Thymus (tissue), 14 donors: ENCODE measurements around the gene TMEM259. TPM values are rescaled to one million over a fixed set of nuclear protein-coding genes. Genes with fewer than 3 reads are reported as not detected.

Experiments
- DNase-seq, 9 donors: peaks; one replicate each; pipeline ENCODE4 v3.0.0-alpha.2; 2013; ENCODE audit warnings: low spot score in 9 of 9, low read depth in 6 of 9, missing footprints in 1 of 9
- H3K27ac ChIP-seq, 2 donors: one replicate each; pipeline ENCODE4 v1.5.1; 2013; ENCODE audit warnings: control low read depth in 1 of 2, low read depth in 1 of 2, low read length in 1 of 2, mild to moderate bottlenecking in 1 of 2, moderate library complexity in 1 of 2
- H3K27me3 ChIP-seq, 2 donors: one replicate each; pipeline ENCODE4 v1.5.1; 2013; ENCODE audit warnings: low read length in 1 of 2; ENCODE audit not compliant: control insufficient read depth in 2 of 2, insufficient read depth in 1 of 2
- H3K36me3 ChIP-seq, 2 donors: one replicate each; pipeline ENCODE4 v1.5.1; 2013; ENCODE audit warnings: low read length in 1 of 2, mild to moderate bottlenecking in 1 of 2, moderate library complexity in 1 of 2; ENCODE audit not compliant: control insufficient read depth in 2 of 2, insufficient read depth in 2 of 2
- H3K4me1 ChIP-seq, 2 donors: one replicate each; pipeline ENCODE4 v1.5.1; 2013; ENCODE audit warnings: low read length in 2 of 2; ENCODE audit not compliant: control insufficient read depth in 2 of 2, insufficient read depth in 2 of 2
- H3K4me3 ChIP-seq, 2 donors: one replicate each; pipeline ENCODE4 v1.5.1; 2013; ENCODE audit warnings: low read length in 2 of 2, control low read depth in 1 of 2, mild to moderate bottlenecking in 1 of 2
- H3K9me3 ChIP-seq, 2 donors: one replicate each; pipeline ENCODE4 v1.5.1; 2013; ENCODE audit warnings: low read length in 1 of 2, mild to moderate bottlenecking in 1 of 2; ENCODE audit not compliant: control insufficient read depth in 2 of 2, insufficient read depth in 1 of 2
- WGBS: extraction: QIAGEN DNeasy Blood & Tissue Kit; methylation state at CpG from one replicate; pipeline ENCODE4 v1.1.7; 2013; 5-methylcytosine and 5-hydroxymethylcytosine counted together
- long read RNA-seq, 10 donors: transcript quantifications; one replicate each; lab custom pipeline, GENCODE V29; 2026
- polyA plus RNA-seq: library from polyadenylated mRNA; stranded (reverse); fragments of 200-250 nt; gene quantifications from one replicate; pipeline ENCODE4 v1.2.3, GENCODE V29; 2013
- total RNA-seq: library from RNA; stranded (reverse); fragments of 120-200 nt; gene quantifications from one replicate; pipeline ENCODE4 v1.2.4, GENCODE V29; 2013
- donor health status: healthy.

Gene TMEM259
- total RNA-seq (73.1 TPM), polyA plus RNA-seq (359 TPM)
- long read RNA-seq, donor 1, partial matches to known transcripts: 0 of 2 reads
- long read RNA-seq, donor 1, other reads (novel, unspliced or antisense): 0 of 2 reads
- long read RNA-seq, donor 2, transcript TMEM259-208 (1 exons, 1,637 nt): major isoform, 37 of 146 reads
- long read RNA-seq, donor 2, transcript TMEM259-202 (11 exons, 2,748 nt): minor isoform, 16 of 146 reads
- long read RNA-seq, donor 2, partial matches to known transcripts: 43 of 146 reads
- long read RNA-seq, donor 2, other reads (novel, unspliced or antisense): 50 of 146 reads
- long read RNA-seq, donor 3, transcript TMEM259-208 (1 exons, 1,637 nt): major isoform, 20 of 95 reads
- long read RNA-seq, donor 3, transcript TMEM259-202 (11 exons, 2,748 nt): minor isoform, 8 of 95 reads
- long read RNA-seq, donor 3, partial matches to known transcripts: 47 of 95 reads
- long read RNA-seq, donor 3, other reads (novel, unspliced or antisense): 20 of 95 reads
- long read RNA-seq, donor 4, transcript TMEM259-208 (1 exons, 1,637 nt): major isoform, 11 of 81 reads
- long read RNA-seq, donor 4, partial matches to known transcripts: 26 of 81 reads
- long read RNA-seq, donor 4, other reads (novel, unspliced or antisense): 40 of 81 reads
- long read RNA-seq, donor 5, transcript TMEM259-208 (1 exons, 1,637 nt): major isoform, 30 of 89 reads
- long read RNA-seq, donor 5, transcript TMEM259-202 (11 exons, 2,748 nt): minor isoform, 8 of 89 reads
- long read RNA-seq, donor 5, partial matches to known transcripts: 40 of 89 reads
- long read RNA-seq, donor 5, other reads (novel, unspliced or antisense): 11 of 89 reads
- long read RNA-seq, donor 6, transcript TMEM259-208 (1 exons, 1,637 nt): major isoform, 16 of 29 reads
- long read RNA-seq, donor 6, transcript TMEM259-202 (11 exons, 2,748 nt): minor isoform, 7 of 29 reads
- long read RNA-seq, donor 6, partial matches to known transcripts: 0 of 29 reads
- long read RNA-seq, donor 6, other reads (novel, unspliced or antisense): 6 of 29 reads
- long read RNA-seq, donor 7, transcript TMEM259-208 (1 exons, 1,637 nt): major isoform, 13 of 20 reads
- long read RNA-seq, donor 7, partial matches to known transcripts: 5 of 20 reads
- long read RNA-seq, donor 7, other reads (novel, unspliced or antisense): 0 of 20 reads
- long read RNA-seq, donor 8, transcript TMEM259-208 (1 exons, 1,637 nt): major isoform, 14 of 20 reads
- long read RNA-seq, donor 8, partial matches to known transcripts: 5 of 20 reads
- long read RNA-seq, donor 8, other reads (novel, unspliced or antisense): 0 of 20 reads
- long read RNA-seq, donor 9, transcript TMEM259-208 (1 exons, 1,637 nt): major isoform, 9 of 17 reads
- long read RNA-seq, donor 9, partial matches to known transcripts: 5 of 17 reads
- long read RNA-seq, donor 9, other reads (novel, unspliced or antisense): 0 of 17 reads
- long read RNA-seq, donor 10, transcript TMEM259-208 (1 exons, 1,637 nt): major isoform, 11 of 33 reads
- long read RNA-seq, donor 10, partial matches to known transcripts: 19 of 33 reads
- long read RNA-seq, donor 10, other reads (novel, unspliced or antisense): 0 of 33 reads

- DNase-seq: peak; percentile 86 to 98 (median 96)
Measured at GRCh38 chr19:1020868-1021425, at the start of gene TMEM259. Gene TMEM259, minus strand, starts transcription at chr19:1021123. Its CDS starts 127 bp downstream, at chr19:1020996.

DNA sequence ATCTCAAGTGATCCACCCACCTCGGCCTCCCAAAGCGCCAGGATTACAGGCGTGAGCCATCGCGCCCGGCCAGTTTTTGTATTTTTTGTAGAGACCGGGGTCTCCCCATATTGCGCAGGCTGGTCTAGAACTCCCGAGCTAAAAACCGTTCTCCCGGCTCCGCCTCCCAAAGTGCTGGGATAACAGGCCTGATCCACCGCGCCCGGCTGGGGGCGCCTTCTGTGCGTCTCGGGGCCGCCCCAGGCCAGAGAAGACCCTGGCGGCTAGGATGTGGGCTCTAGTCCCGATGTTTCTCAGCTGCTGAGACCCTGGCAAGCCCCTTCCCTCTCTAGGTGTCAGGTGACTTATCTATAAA is 49.6 kb upstream of the TMEM259 start:
- peaks cover 35 to 55% of the 10 kb centered on the region in 2 donors for H3K4me1 ChIP-seq

More at GRCh38 chr19:1020868-1021425, at the start of gene TMEM259:
- Histone ChIP-seq H3K4me3 (peak within 1 kb of the TSS; percentile 86 to 87), H3K4me1 (peaks cover 10 to 52% of the 10 kb centered on the region in 2 donors), H3K27me3 (peaks cover 2% of the 10 kb centered on the region in 2 donors), H3K27ac (peak within 1 kb of the TSS; percentile 91), H3K9me3 (peaks cover 0 to 3% of the 10 kb centered on the region in 2 donors), H3K36me3 (peaks cover 12 to 15% of the 10 kb centered on the region in 2 donors)
- WGBS: under 1% methylated on average over 68 of the region's 68 CpGs

GRCh38 chr19:1069009-1069779 is 48.3 kb upstream of the TMEM259 start:
- peaks cover 0 to 27% of the 10 kb centered on the region in 2 donors for H3K27me3 ChIP-seq
- peak in 2 of 9 donors; percentile 61 to 75 for DNase-seq
- H3K27ac ChIP-seq: peak overlapping the region; percentile 93 to 96
- 37% methylated on average over 25 of the region's 25 CpGs for WGBS
- H3K4me3 ChIP-seq: peak overlapping the region; percentile 96 to 98
- H3K36me3 ChIP-seq: peaks cover 40 to 51% of the 10 kb centered on the region in 2 donors
- no peaks in the 10 kb centered on the region for H3K9me3 ChIP-seq
- peaks cover 32 to 57% of the 10 kb centered on the region in 2 donors for H3K4me1 ChIP-seq

More for the DNA sequence above, 49.6 kb upstream of the TMEM259 start:
- Histone ChIP-seq H3K27me3 (peaks cover 0 to 21% of the 10 kb centered on the region in 2 donors), H3K4me3 (no peak overlapping the region), H3K36me3 (peaks cover 48 to 63% of the 10 kb centered on the region in 2 donors), H3K9me3 (no peaks in the 10 kb centered on the region), H3K27ac (peak overlapping the region in 1 of 2 donors; percentile 5)
- 94% methylated on average over 21 of the region's 21 CpGs for WGBS
- DNase-seq: no peak

DNA sequence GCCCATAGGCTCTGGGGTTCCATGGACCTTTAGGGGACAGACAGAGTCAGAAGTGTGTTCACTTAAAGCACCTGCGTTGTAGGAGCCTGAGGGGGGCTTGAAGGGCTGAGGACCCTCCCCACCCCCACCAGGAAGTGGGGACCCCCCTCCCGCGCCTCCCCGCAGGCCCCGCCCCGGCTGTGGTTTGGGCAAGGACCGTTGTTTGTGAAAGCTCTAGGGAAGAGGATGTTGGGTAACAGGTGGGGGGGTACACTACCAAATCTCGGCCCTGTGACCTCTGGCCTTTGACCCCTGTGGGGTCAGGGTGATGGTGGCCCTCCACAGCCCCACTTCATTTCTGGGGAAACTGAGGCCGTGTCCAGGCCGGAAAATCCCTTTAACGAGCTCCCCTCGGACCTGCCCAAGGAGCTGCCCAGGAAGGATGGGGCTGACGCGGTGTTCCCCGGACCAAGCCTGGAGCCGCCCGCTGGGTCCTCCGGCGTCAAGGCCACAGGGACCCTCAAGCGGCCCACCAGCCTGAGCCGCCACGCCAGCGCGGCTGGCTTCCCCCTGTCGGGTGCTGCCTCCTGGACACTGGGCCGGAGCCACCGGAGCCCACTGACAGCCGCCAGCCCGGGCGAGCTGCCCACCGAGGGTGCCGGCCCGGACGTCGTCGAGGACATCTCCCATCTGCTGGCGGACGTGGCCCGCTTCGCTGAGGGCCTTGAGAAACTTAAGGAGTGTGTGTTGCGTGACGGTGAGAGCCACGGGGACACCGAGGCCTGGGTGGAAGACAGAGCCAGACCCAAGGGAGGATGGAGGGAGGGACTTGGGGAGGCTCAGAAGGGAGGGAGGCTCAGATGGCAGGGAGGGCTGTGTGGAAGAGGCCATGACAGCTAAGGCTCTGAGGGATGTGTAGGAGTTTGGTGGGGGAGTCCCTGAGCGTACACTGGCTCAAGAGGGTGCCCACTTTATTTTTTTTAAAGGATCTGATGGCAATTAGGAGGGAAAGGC is 47.4 kb upstream of the TMEM259 start:
- DNase-seq: peak in 5 of 9 donors; percentile 73 to 92 (median 79)
- peaks cover 24 to 54% of the 10 kb centered on the region in 2 donors for H3K4me1 ChIP-seq
- WGBS: 30% methylated on average over 45 of the region's 45 CpGs

DNA sequence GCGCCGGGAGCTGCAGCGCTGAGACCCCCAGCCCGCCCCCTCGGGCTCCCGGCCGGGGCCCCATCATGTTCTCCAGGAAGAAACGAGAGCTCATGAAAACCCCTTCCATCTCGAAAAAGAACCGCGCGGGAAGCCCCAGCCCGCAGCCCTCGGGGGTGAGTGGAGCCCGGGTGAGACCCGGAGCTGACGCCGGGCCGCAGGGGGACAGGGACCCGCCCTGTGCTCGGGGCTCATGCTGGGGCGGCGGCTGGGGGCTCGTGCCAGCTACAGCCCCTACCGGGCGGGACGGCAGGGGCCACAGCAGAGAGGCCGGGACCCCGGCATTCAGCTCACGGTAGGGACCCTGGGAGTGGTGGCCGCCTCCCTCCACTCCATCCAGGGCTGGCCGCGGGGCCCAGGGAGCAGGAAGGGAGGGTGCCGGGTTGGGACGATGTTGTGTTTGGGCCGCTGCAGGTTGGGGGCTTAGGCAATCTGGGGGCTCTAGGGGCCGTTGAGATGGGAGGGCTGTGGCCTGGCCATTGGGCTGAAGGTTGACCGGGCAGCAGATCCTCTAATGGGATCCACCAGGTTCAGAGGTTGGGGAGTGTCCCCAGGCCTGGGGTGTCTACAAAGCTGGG is 46.5 kb upstream of the TMEM259 start:
- under 1% methylated on average over 38 of the region's 38 CpGs for WGBS
- peak overlapping the region; percentile 96 to 98 for H3K4me3 ChIP-seq
- H3K36me3 ChIP-seq: peaks cover 22 to 34% of the 10 kb centered on the region in 2 donors
- peaks cover 1 to 7% of the 10 kb centered on the region in 2 donors for H3K9me3 ChIP-seq
- peaks cover 0 to 35% of the 10 kb centered on the region in 2 donors for H3K27me3 ChIP-seq
- H3K27ac ChIP-seq: peak overlapping the region; percentile 93 to 96
- peaks cover 24 to 54% of the 10 kb centered on the region in 2 donors for H3K4me1 ChIP-seq
- no peak for DNase-seq

More for the DNA sequence above, 47.4 kb upstream of the TMEM259 start:
- H3K9me3 ChIP-seq: peaks cover 0 to 1% of the 10 kb centered on the region in 2 donors
- H3K27me3 ChIP-seq: peaks cover 0 to 36% of the 10 kb centered on the region in 2 donors
- H3K27ac ChIP-seq: peak overlapping the region; percentile 93 to 96
- H3K36me3 ChIP-seq: peaks cover 31 to 43% of the 10 kb centered on the region in 2 donors
- H3K4me3 ChIP-seq: peak overlapping the region; percentile 96 to 98

DNA sequence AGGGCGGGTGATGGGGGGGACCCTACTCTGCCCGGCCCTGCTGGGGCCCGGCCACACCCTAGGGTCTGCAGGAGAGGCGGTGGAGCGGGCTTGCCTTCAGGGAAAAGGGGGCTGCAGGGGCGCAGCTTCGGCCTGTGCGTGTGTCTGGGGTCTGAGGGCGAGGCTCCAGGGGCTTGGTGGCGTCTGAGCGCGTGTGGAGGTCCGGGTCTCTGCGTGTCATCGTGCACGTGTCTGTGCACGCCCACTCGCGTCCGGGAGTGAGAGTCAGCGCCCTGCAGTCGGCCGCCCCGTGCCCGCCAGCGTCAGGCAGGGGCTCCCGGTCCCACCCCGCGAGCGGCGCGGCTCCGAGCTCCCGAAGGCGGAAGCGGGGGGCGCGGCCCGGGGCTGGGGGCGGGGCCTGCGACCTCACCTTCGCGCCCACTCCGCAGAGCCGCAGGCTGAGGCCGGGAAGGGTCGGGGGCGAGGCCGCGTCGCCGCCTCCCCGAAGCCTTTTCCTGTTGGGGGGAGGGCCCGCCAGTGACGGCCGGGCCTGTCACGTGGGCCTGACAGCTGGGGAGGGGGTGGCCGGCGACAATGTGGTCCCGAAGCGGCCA is 45.9 kb upstream of the TMEM259 start, which contains the start of gene ARHGAP45:
Gene ARHGAP45 (plus strand): TSS at position 420 of the 593 bp plus-strand sequence. CDS start 239 bp downstream, outside the sequence.
- peaks cover 1 to 8% of the 10 kb centered on the region in 2 donors for H3K9me3 ChIP-seq
- WGBS: 3% methylated on average over 61 of the region's 61 CpGs
- peak in 6 of 9 donors; percentile 74 to 93 (median 83) for DNase-seq
- H3K27ac ChIP-seq: peak within 1 kb of the TSS; percentile 93 to 96
- peak within 1 kb of the TSS; percentile 96 to 98 for H3K4me3 ChIP-seq
- H3K4me1 ChIP-seq: peaks cover 24 to 54% of the 10 kb centered on the region in 2 donors
- peaks cover 22 to 30% of the 10 kb centered on the region in 2 donors for H3K36me3 ChIP-seq
- peaks cover 0 to 35% of the 10 kb centered on the region in 2 donors for H3K27me3 ChIP-seq
